ENCODE measurements around the gene CCDC40. TPM values are rescaled to one million over a fixed set of nuclear protein-coding genes. Genes with fewer than 3 reads are reported as not detected.
A peak's percentile ranks its signal among the peaks of the same experiment; 100 is the strongest.

CCDC40 gene
- total and polyA plus RNA-seq, 2 donors from 2014 or later, result 5.1 to 22.6 TPM

GRCh38 chr17:80008383-80008840 lies 28.0 kb upstream of the CCDC40 start:
- no peaks in the 10 kb centered on the region for H3K27me3 ChIP-seq (ENCODE audit: control insufficient read depth, insufficient read depth, low read length)
- TF ChIP-seq CTCF (IDR thresholded peaks at IDR 0.05; ENCODE audit: borderline replicate concordance, extremely low read depth, insufficient read depth), result peak; percentile 95
- no peak overlapping the region for H3K4me3 ChIP-seq (ENCODE audit: low read length in 3 of 3)
- no peaks in the 10 kb centered on the region for H3K9me3 ChIP-seq (ENCODE audit: control insufficient read depth in 2 of 3, insufficient read depth in 1 of 3, low read length in 3 of 3)
- H3K9ac ChIP-seq (ENCODE audit: low read length in 3 of 3), result no peak overlapping the region
- H3K27ac ChIP-seq (ENCODE audit: low read depth in 2 of 2, low read length in 2 of 2), result peak overlapping the region in 1 of 2 donors; percentile 22
- intact Hi-C loops (cut with DNase I), result no loop called here
- H3K4me1 ChIP-seq (ENCODE audit: control insufficient read depth in 2 of 3, insufficient read depth in 2 of 3, low read depth in 1 of 3, low read length in 3 of 3), result peaks cover 0 to 6% (median 5%) of the 10 kb centered on the region in 3 donors
- FAIRE-seq (no peak), DNase-seq (peak; percentile 75 to 92 (median 80))
- peaks cover 0 to 13% (median 4%) of the 10 kb centered on the region in 3 donors for H3K36me3 ChIP-seq (ENCODE audit: control insufficient read depth in 2 of 3, insufficient read depth in 3 of 3, low read length in 3 of 3)

- H3K4me3 ChIP-seq (ENCODE audit: low read length in 3 of 3), result no peak overlapping the region
- no peaks in the 10 kb centered on the region for H3K9me3 ChIP-seq (ENCODE audit: control insufficient read depth in 2 of 3, insufficient read depth in 1 of 3, low read length in 3 of 3)
- FAIRE-seq (no peak), DNase-seq (peak in 1 of 5 donors; percentile 66)
- no peaks in the 10 kb centered on the region for H3K27me3 ChIP-seq (ENCODE audit: control insufficient read depth, insufficient read depth, low read length)
- peaks cover 0 to 13% (median 4%) of the 10 kb centered on the region in 3 donors for H3K36me3 ChIP-seq (ENCODE audit: control insufficient read depth in 2 of 3, insufficient read depth in 3 of 3, low read length in 3 of 3)
- TF ChIP-seq CTCF (IDR thresholded peaks at IDR 0.05; ENCODE audit: borderline replicate concordance, extremely low read depth, insufficient read depth), result no peak
- peaks cover 0 to 6% (median 5%) of the 10 kb centered on the region in 3 donors for H3K4me1 ChIP-seq (ENCODE audit: control insufficient read depth in 2 of 3, insufficient read depth in 2 of 3, low read depth in 1 of 3, low read length in 3 of 3)
- peak overlapping the region in 1 of 2 donors; percentile 22 for H3K27ac ChIP-seq (ENCODE audit: low read depth in 2 of 2, low read length in 2 of 2)
- no peak overlapping the region for H3K9ac ChIP-seq (ENCODE audit: low read length in 3 of 3)
- intact Hi-C loops (cut with DNase I), result no loop called here
Observed at GRCh38 chr17:80008848-80009247, 27.6 kb upstream of the CCDC40 start.

- H3K27ac ChIP-seq (ENCODE audit: low read depth in 2 of 2, low read length in 2 of 2), result peak overlapping the region in 1 of 2 donors; percentile 22
- H3K9ac ChIP-seq (ENCODE audit: low read length in 3 of 3), result no peak overlapping the region
- H3K36me3 ChIP-seq (ENCODE audit: control insufficient read depth in 2 of 3, insufficient read depth in 3 of 3, low read length in 3 of 3), result peaks cover 0 to 13% (median 4%) of the 10 kb centered on the region in 3 donors
- H3K27me3 ChIP-seq (ENCODE audit: control insufficient read depth, insufficient read depth, low read length), result no peaks in the 10 kb centered on the region
- intact Hi-C loops (cut with DNase I), result no loop called here
- H3K9me3 ChIP-seq (ENCODE audit: control insufficient read depth in 2 of 3, insufficient read depth in 1 of 3, low read length in 3 of 3), result no peaks in the 10 kb centered on the region
- no peak overlapping the region for H3K4me3 ChIP-seq (ENCODE audit: low read length in 3 of 3)
- peak in 1 of 5 donors; percentile 70 for DNase-seq
- peaks cover 0 to 6% (median 5%) of the 10 kb centered on the region in 3 donors for H3K4me1 ChIP-seq (ENCODE audit: control insufficient read depth in 2 of 3, insufficient read depth in 2 of 3, low read depth in 1 of 3, low read length in 3 of 3)
- TF ChIP-seq CTCF (IDR thresholded peaks at IDR 0.05; ENCODE audit: borderline replicate concordance, extremely low read depth, insufficient read depth), result no peak
- no peak for FAIRE-seq
Observed at GRCh38 chr17:80009391-80010282, 26.8 kb upstream of the CCDC40 start.

Data from kidney (tissue), 14 donors.